Adipocyte (in vitro differentiated cells): Measurements from ENCODE around the gene SH2D4B.
A peak's percentile ranks its signal among the peaks of the same experiment; 100 is the strongest.

Experiments used
- DNase-seq: peaks from one replicate; pipeline ENCODE4 v3.0.0-alpha.2; 2015; ENCODE audit warnings: low read depth
- H3K27me3 ChIP-seq: replicated peaks from 2 replicates; pipeline ENCODE4 v1.7.0; 2013; ENCODE audit warnings: mild to moderate bottlenecking, low read length, moderate library complexity; ENCODE audit not compliant: control insufficient read depth, insufficient read depth
- H3K36me3 ChIP-seq: 2 replicates; pipeline ENCODE4 v1.7.0; 2013; ENCODE audit warnings: low read length, mild to moderate bottlenecking, moderate library complexity; ENCODE audit not compliant: control insufficient read depth, insufficient read depth, severe bottlenecking
- H3K4me1 ChIP-seq: 2 replicates; pipeline ENCODE4 v1.7.0; 2013; ENCODE audit warnings: mild to moderate bottlenecking, low read length, moderate library complexity; ENCODE audit not compliant: control insufficient read depth, insufficient read depth
- H3K4me3 ChIP-seq: 2 replicates; pipeline ENCODE4 v1.7.0; 2013; ENCODE audit warnings: mild to moderate bottlenecking, low read length, moderate library complexity
- H3K9ac ChIP-seq: 2 replicates; pipeline ENCODE4 v1.7.0; 2013; ENCODE audit warnings: mild to moderate bottlenecking, low read length, moderate library complexity
- H3K9me3 ChIP-seq: 2 replicates; pipeline ENCODE4 v1.7.0; 2013; ENCODE audit warnings: mild to moderate bottlenecking, low read length, moderate library complexity; ENCODE audit not compliant: control insufficient read depth

Gene SH2D4B

DNA sequence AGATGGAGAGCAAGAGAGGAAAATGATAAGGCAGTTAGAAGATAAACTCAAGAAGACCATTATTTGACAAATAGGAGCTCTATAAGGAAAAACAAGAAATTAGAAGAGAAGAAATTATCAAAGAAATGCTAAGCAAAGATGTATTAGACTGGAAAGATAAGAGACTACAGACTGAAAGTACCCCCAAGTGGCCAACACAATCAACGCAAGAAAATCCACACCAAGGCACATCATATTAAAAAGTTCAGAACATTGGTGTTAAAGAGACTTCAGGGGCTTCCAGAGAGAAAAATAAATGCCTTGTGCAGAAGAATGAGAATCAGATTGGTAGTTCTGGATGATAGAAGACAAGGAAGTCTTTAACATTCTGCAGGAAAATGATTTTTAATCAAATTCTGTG lies 46.0 kb downstream of the SH2D4B start:
- Histone ChIP-seq H3K4me1 (peaks cover 15% of the 10 kb centered on the region), H3K9ac (no peak overlapping the region), H3K36me3 (no peaks in the 10 kb centered on the region), H3K27me3 (peaks cover 20% of the 10 kb centered on the region), H3K4me3 (no peak overlapping the region), H3K9me3 (no peaks in the 10 kb centered on the region)
- DNase-seq, result no peak

DNA sequence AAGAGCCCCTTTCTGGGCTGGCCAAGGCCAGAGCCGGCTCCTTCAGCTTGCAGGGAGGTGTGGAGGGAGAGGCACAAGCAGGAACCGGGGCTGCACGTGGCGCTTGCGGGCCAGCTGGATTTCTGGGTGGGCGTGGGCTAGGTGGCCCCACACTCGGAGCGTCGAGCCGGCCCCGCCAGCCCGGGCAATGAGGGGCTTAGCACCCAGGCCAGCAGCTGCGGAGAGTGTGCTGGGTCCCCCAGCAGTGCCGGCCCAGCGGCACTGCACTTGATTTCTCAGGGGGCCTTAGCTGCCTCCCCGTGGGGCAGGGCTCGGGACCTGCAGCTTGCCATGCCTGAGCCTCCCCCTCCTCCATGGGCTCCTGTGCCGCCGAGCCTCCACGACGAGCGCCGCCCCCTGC lies 48.1 kb downstream of the SH2D4B start:
- no peak overlapping the region for H3K9ac ChIP-seq
- peaks cover 14% of the 10 kb centered on the region for H3K27me3 ChIP-seq
- no peak overlapping the region for H3K4me3 ChIP-seq
- H3K9me3 ChIP-seq, result no peaks in the 10 kb centered on the region
- H3K4me1 ChIP-seq, result peaks cover 10% of the 10 kb centered on the region
- no peak for DNase-seq
- no peaks in the 10 kb centered on the region for H3K36me3 ChIP-seq

- H3K36me3 ChIP-seq, result no peaks in the 10 kb centered on the region
- H3K27me3 ChIP-seq, result peaks cover 14% of the 10 kb centered on the region
- no peak for DNase-seq
- no peak overlapping the region for H3K9ac ChIP-seq
- H3K4me3 ChIP-seq, result no peak overlapping the region
- H3K9me3 ChIP-seq, result peaks cover 3% of the 10 kb centered on the region
- no peaks in the 10 kb centered on the region for H3K4me1 ChIP-seq
These were observed 50.8 kb downstream of the SH2D4B start for GRCh38 chr10:80588546-80588945.

DNA sequence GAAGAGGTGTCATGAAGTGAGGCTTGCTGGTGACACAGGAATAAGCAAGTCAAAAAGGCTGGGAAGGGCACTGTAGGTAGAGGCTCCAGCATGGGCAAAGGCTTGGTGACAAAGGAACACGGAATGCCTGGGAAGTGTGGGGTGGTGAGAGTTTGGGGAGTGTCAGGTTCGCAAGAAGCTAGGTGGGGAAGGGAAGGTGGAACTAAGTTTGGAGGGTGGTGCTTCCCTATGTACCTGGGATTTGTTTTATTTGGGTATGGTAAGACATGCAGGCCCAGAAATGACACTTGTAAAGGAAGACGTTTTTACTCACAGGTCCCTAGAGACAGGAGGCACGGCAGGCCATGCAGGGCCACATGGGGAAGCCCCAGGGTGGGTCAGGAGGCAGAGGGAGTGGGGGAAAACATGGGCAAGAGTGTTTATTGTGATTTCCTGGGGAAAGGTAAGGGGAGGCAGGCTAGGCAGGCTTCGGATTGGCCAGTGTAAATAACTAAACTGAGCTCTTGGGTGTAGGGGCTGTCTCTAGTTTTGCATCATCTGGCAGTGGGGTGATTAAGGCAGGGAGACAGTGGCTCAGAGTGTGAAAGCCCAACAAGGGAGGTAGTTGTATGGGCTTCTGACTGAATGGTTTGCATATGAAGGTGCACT lies 52.1 kb downstream of the SH2D4B start:
- peaks cover 4% of the 10 kb centered on the region for H3K9me3 ChIP-seq
- no peak overlapping the region for H3K4me3 ChIP-seq
- no peak for DNase-seq
- no peak overlapping the region for H3K9ac ChIP-seq
- peaks cover 5% of the 10 kb centered on the region for H3K27me3 ChIP-seq
- H3K4me1 ChIP-seq, result no peaks in the 10 kb centered on the region
- H3K36me3 ChIP-seq, result no peaks in the 10 kb centered on the region

DNA sequence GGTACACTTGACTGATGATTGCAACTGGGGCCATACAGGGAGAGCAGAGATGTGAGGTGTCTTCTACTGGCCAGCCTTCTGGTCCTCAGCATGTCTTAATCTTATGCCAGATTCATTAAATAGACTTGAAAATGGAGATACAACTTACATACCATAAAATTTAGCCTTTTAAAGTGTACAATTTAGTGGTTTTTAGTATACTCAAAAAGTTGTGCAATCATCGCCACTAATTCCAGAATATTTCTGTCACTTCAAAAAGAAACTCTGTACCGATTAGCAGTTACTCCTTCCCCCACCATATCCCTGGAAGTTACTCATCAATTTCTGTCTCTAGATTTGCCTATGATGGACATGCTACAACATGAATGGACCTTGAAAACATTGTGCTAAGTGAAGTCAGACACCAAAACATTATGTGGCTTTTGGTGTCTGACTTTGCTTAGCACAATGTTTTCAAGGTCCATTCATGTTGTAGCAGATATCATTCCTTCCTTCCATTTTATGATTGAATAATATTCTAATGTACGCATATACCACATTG lies 53.0 kb downstream of the SH2D4B start:
- no peak for DNase-seq
- Histone ChIP-seq H3K4me1 (no peaks in the 10 kb centered on the region), H3K36me3 (no peaks in the 10 kb centered on the region), H3K9me3 (peaks cover 4% of the 10 kb centered on the region), H3K9ac (no peak overlapping the region), H3K27me3 (peaks cover 5% of the 10 kb centered on the region), H3K4me3 (no peak overlapping the region)

GRCh38 chr10:80596391-80597257 lies 58.9 kb downstream of the SH2D4B start:
- DNase-seq, result peak; percentile 36
- no peaks in the 10 kb centered on the region for H3K4me1 ChIP-seq
- H3K9me3 ChIP-seq, result peaks cover 4% of the 10 kb centered on the region
- no peak overlapping the region for H3K9ac ChIP-seq
- H3K27me3 ChIP-seq, result peaks cover 8% of the 10 kb centered on the region
- H3K36me3 ChIP-seq, result no peaks in the 10 kb centered on the region
- H3K4me3 ChIP-seq, result no peak overlapping the region

GRCh38 chr10:80598084-80598798 lies 60.5 kb downstream of the SH2D4B start:
- Histone ChIP-seq H3K9ac (no peak overlapping the region), H3K27me3 (peaks cover 8% of the 10 kb centered on the region), H3K4me3 (no peak overlapping the region), H3K9me3 (peaks cover 4% of the 10 kb centered on the region), H3K4me1 (no peaks in the 10 kb centered on the region), H3K36me3 (no peaks in the 10 kb centered on the region)
- no peak for DNase-seq

DNA sequence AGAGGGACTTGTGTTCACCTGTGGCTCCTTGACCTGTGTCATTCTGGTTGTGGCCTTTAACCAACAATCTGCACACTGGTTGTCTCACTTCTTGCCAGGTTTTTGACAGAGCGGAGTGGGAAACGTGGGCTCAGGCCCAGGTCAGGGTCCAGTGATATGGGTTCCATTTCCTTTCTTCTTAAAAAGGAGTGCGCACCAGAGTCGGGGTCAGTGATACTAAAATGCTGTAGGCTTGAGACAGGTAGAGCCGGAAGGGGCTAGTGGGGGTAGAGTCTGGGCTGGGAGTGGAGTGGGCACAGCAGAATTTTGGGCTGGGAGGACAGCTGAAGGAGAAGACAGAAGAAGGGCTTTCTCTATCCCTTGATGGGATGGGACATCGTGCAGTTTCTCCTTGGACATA lies 61.2 kb downstream of the SH2D4B start:
- Histone ChIP-seq H3K9ac (no peak overlapping the region), H3K36me3 (no peaks in the 10 kb centered on the region), H3K9me3 (no peaks in the 10 kb centered on the region), H3K4me1 (no peaks in the 10 kb centered on the region), H3K27me3 (peaks cover 8% of the 10 kb centered on the region), H3K4me3 (no peak overlapping the region)
- no peak for DNase-seq

GRCh38 chr10:80599424-80599847 lies 61.7 kb downstream of the SH2D4B start:
- Histone ChIP-seq H3K4me1 (no peaks in the 10 kb centered on the region), H3K27me3 (peaks cover 8% of the 10 kb centered on the region), H3K9ac (no peak overlapping the region), H3K4me3 (no peak overlapping the region), H3K9me3 (no peaks in the 10 kb centered on the region), H3K36me3 (no peaks in the 10 kb centered on the region)
- peak; percentile 35 for DNase-seq

- H3K9me3 ChIP-seq, result no peaks in the 10 kb centered on the region
- no peaks in the 10 kb centered on the region for H3K36me3 ChIP-seq
- peaks cover 8% of the 10 kb centered on the region for H3K27me3 ChIP-seq
- H3K4me3 ChIP-seq, result no peak overlapping the region
- DNase-seq, result no peak
- H3K4me1 ChIP-seq, result no peaks in the 10 kb centered on the region
- no peak overlapping the region for H3K9ac ChIP-seq
These were observed 62.6 kb downstream of the SH2D4B start for GRCh38 chr10:80600256-80600655.

GRCh38 chr10:80602881-80603280 lies 65.2 kb downstream of the SH2D4B start:
- no peaks in the 10 kb centered on the region for H3K36me3 ChIP-seq
- no peak for DNase-seq
- H3K9ac ChIP-seq, result no peak overlapping the region
- no peaks in the 10 kb centered on the region for H3K4me1 ChIP-seq
- H3K4me3 ChIP-seq, result no peak overlapping the region
- peaks cover 9% of the 10 kb centered on the region for H3K27me3 ChIP-seq
- no peaks in the 10 kb centered on the region for H3K9me3 ChIP-seq
